CD14-positive monocyte (primary cell): Measurements from ENCODE around the gene TERT. TPM values are rescaled to one million over a fixed set of nuclear protein-coding genes. Genes with fewer than 3 reads are reported as not detected.

Experiments
- DNase-seq, 3 donors: peaks; one replicate each; pipeline ENCODE4 v3.0.0-alpha.2; 2011 to 2022
- H2AFZ ChIP-seq: 2 replicates; pipeline ENCODE4 v1.6.0; 2012; ENCODE audit warnings: mild to moderate bottlenecking, low read depth, low read length, inconsistent platforms; ENCODE audit not compliant: insufficient read depth, poor library complexity, severe bottlenecking
- H3K27ac ChIP-seq, 2 donors: 1 replicate in 1 of 2; 2 replicates in 1 of 2; pipeline ENCODE4 v1.5.1; 2012 to 2013; ENCODE audit warnings: low read length in 2 of 2, control low read depth in 1 of 2, inconsistent platforms in 1 of 2, low read depth in 1 of 2, mild to moderate bottlenecking in 1 of 2
- H3K27me3 ChIP-seq, 2 donors: one replicate each; pipeline versions ENCODE4 v1.6.0 to v1.6.1; 2011 to 2013; ENCODE audit warnings: low read length in 2 of 2; ENCODE audit not compliant: control insufficient read depth in 2 of 2, insufficient read depth in 2 of 2
- H3K36me3 ChIP-seq, 2 donors: replicated peaks in 1 of 2; 1 replicate in 1 of 2; 2 replicates in 1 of 2; pipeline versions ENCODE4 v1.5.1 to v1.6.1; 2012 to 2013; ENCODE audit warnings: low read length in 2 of 2, control low read depth in 1 of 2, inconsistent platforms in 1 of 2, mild to moderate bottlenecking in 1 of 2; ENCODE audit not compliant: insufficient read depth in 2 of 2, control insufficient read depth in 1 of 2
- H3K4me1 ChIP-seq, 2 donors: 1 replicate in 1 of 2; 2 replicates in 1 of 2; pipeline versions ENCODE4 v1.5.1 to v1.6.1; 2012 to 2013; ENCODE audit warnings: low read length in 2 of 2, control low read depth in 1 of 2, inconsistent platforms in 1 of 2, mild to moderate bottlenecking in 1 of 2, moderate library complexity in 1 of 2; ENCODE audit not compliant: insufficient read depth in 2 of 2, control insufficient read depth in 1 of 2
- H3K4me2 ChIP-seq: replicated peaks from 2 replicates; pipeline ENCODE3; 2012; ENCODE audit warnings: low read length, moderate library complexity, mild to moderate bottlenecking; ENCODE audit not compliant: poor library complexity, severe bottlenecking; ENCODE audit errors: extremely low read depth
- H3K4me3 ChIP-seq, 3 experiments: fragments of 200-600 bp in 1 of 3; sonication (generic) in 1 of 3; replicated peaks in 1 of 3; 1 replicate in 2 of 3; 2 replicates in 1 of 3; pipeline ENCODE4 v1.5.1; 2011 to 2013; ENCODE audit warnings: low read length in 3 of 3, mild to moderate bottlenecking in 3 of 3, control low read depth in 2 of 3, low read depth in 2 of 3, inconsistent platforms in 1 of 3, moderate library complexity in 1 of 3
- H3K79me2 ChIP-seq: 2 replicates; pipeline ENCODE4 v1.6.0; 2012; ENCODE audit warnings: mild to moderate bottlenecking, control low read depth, inconsistent platforms, low read length, moderate library complexity; ENCODE audit not compliant: insufficient read depth
- H3K9ac ChIP-seq: 2 replicates; pipeline ENCODE4 v1.6.0; 2017; ENCODE audit warnings: low read length, mild to moderate bottlenecking; ENCODE audit not compliant: insufficient read depth, poor library complexity, severe bottlenecking
- H3K9me3 ChIP-seq, 2 donors: replicated peaks in 1 of 2; 1 replicate in 1 of 2; 2 replicates in 1 of 2; pipeline versions ENCODE4 v1.5.1 to v1.6.1; 2012 to 2013; ENCODE audit warnings: low read length in 2 of 2, control low read depth in 1 of 2; ENCODE audit not compliant: control insufficient read depth in 1 of 2, insufficient read depth in 1 of 2
- H4K20me1 ChIP-seq: 2 replicates; pipeline ENCODE4 v1.6.0; 2012; ENCODE audit warnings: mild to moderate bottlenecking, low read length, control low read depth, moderate library complexity; ENCODE audit not compliant: insufficient read depth
- H3K27ac Mint-ChIP-seq, 7 donors: one replicate each; pipeline ENCODE4 v1.8.0; 2020; ENCODE audit warnings: mild to moderate bottlenecking in 7 of 7, mixed read lengths in 7 of 7, moderate library complexity in 6 of 7, inconsistent platforms in 2 of 7
- H3K27me3 Mint-ChIP-seq, 3 donors: one replicate each; pipeline ENCODE4 v1.8.0; 2021 to 2022; ENCODE audit warnings: low read depth in 3 of 3, mild to moderate bottlenecking in 3 of 3, mixed read lengths in 3 of 3, moderate library complexity in 3 of 3, inconsistent platforms in 1 of 3
- H3K36me3 Mint-ChIP-seq, 2 donors: one replicate each; pipeline ENCODE4 v1.8.0; 2020; ENCODE audit warnings: mixed read lengths in 2 of 2, inconsistent platforms in 1 of 2, mild to moderate bottlenecking in 1 of 2
- H3K4me1 Mint-ChIP-seq: one replicate; pipeline ENCODE4 v1.8.0; 2020; ENCODE audit warnings: mild to moderate bottlenecking, mixed read lengths
- H3K4me3 Mint-ChIP-seq, 2 donors: one replicate each; pipeline ENCODE4 v1.8.0; 2020; ENCODE audit warnings: mild to moderate bottlenecking in 2 of 2, mixed read lengths in 2 of 2, moderate library complexity in 1 of 2
- H3K9me3 Mint-ChIP-seq, 7 donors: one replicate each; pipeline ENCODE4 v1.8.0; 2020 to 2022; ENCODE audit warnings: mixed read lengths in 7 of 7, mild to moderate bottlenecking in 6 of 7, moderate library complexity in 6 of 7, inconsistent platforms in 2 of 7
- CTCF ChIP-seq: fragments of 200-600 bp; IDR thresholded peaks from one replicate; pipeline ENCODE4 v1.8.0; 2022; ENCODE audit warnings: antibody characterized with exemption, mild to moderate bottlenecking
- WGBS: methylation state at CpG from one replicate; pipeline ENCODE4 v1.1.5; 2013; ENCODE audit warnings: missing lambda C conversion rate; ENCODE audit not compliant: insufficient coverage; 5-methylcytosine and 5-hydroxymethylcytosine counted together
- intact Hi-C, 2 donors: fragments of 100-400 bp; cut with micrococcal nuclease; formaldehyde crosslinking; loops; one replicate each; pipeline versions ENCODE4 v1.15.0 to v1.15.1; 2023
- polyA plus RNA-seq, 3 donors: library from polyadenylated mRNA; depleted of rRNA in 1 of 3; unstranded in 2 of 3; stranded (reverse) in 1 of 3; fragments of 300-500 nt in 2 of 3; fragments of >200 nt in 1 of 3; fragmentation: Illumina TruSeq in 2 of 3; gene quantifications; 1 replicate in 2 of 3; 2 replicates in 1 of 3; pipeline ENCODE4 v1.2.3, GENCODE V29; 2012 to 2021

TERT gene
- polyA plus RNA-seq, 3 donors, result not detected

GRCh38 chr5:1278656-1279442 is 16.0 kb downstream of the TERT start:
- H3K9me3 ChIP-seq, result peaks cover 28 to 71% of the 10 kb centered on the region in 2 donors
- Mint-ChIP-seq H3K27me3 (peaks cover 0 to 2% (median 1%) of the 10 kb centered on the region in 3 donors), H3K27ac (no peak overlapping the region), H3K36me3 (no peaks in the 10 kb centered on the region), H3K4me3 (no peak overlapping the region), H3K4me1 (no peaks in the 10 kb centered on the region), H3K9me3 (peaks cover 32 to 70% (median 49%) of the 10 kb centered on the region in 7 donors)
- intact Hi-C loops, result no loop called here
- no peak overlapping the region for H3K4me3 ChIP-seq
- WGBS, result 94% methylated on average over 39 of the region's 42 CpGs
- no peak overlapping the region for H3K9ac ChIP-seq
- H3K27ac ChIP-seq, result no peak overlapping the region
- no peaks in the 10 kb centered on the region for H3K36me3 ChIP-seq
- H3K4me2 ChIP-seq, result no peak overlapping the region
- no peaks in the 10 kb centered on the region for H3K79me2 ChIP-seq
- no peak overlapping the region for H2AFZ ChIP-seq
- no peaks in the 10 kb centered on the region for H3K27me3 ChIP-seq
- H4K20me1 ChIP-seq, result no peaks in the 10 kb centered on the region
- no peak for DNase-seq
- H3K4me1 ChIP-seq, result no peaks in the 10 kb centered on the region
- no peak for TF ChIP-seq CTCF

- no peak for DNase-seq
- 90% methylated on average over 10 of the region's 13 CpGs for WGBS
- no peak overlapping the region for H3K4me3 Mint-ChIP-seq
- H4K20me1 ChIP-seq, result no peaks in the 10 kb centered on the region
- H3K36me3 ChIP-seq, result no peaks in the 10 kb centered on the region
- H3K27me3 Mint-ChIP-seq, result peaks cover 0 to 4% (median 3%) of the 10 kb centered on the region in 3 donors
- H3K79me2 ChIP-seq, result no peaks in the 10 kb centered on the region
- H3K27ac Mint-ChIP-seq, result no peak overlapping the region
- H3K4me1 Mint-ChIP-seq, result no peaks in the 10 kb centered on the region
- H3K4me1 ChIP-seq, result no peaks in the 10 kb centered on the region
- no peak overlapping the region for H3K9ac ChIP-seq
- intact Hi-C loops, result no loop called here
- H3K4me3 ChIP-seq, result no peak overlapping the region
- H3K9me3 ChIP-seq, result peaks cover 31 to 72% of the 10 kb centered on the region in 2 donors
- no peak overlapping the region for H3K27ac ChIP-seq
- H3K4me2 ChIP-seq, result no peak overlapping the region
- H3K36me3 Mint-ChIP-seq, result no peaks in the 10 kb centered on the region
- H2AFZ ChIP-seq, result no peak overlapping the region
- peaks cover 33 to 69% (median 51%) of the 10 kb centered on the region in 7 donors for H3K9me3 Mint-ChIP-seq
- no peaks in the 10 kb centered on the region for H3K27me3 ChIP-seq
- no peak for TF ChIP-seq CTCF
Observed at GRCh38 chr5:1278216-1278615, 16.7 kb downstream of the TERT start.
